Measurements from ENCODE around the gene C17orf113. TPM values are rescaled to one million over a fixed set of nuclear protein-coding genes. Genes with fewer than 3 reads are reported as not detected.

Gene C17orf113
- total and polyA plus RNA-seq, 2 experiments from 2014 or later: 0.29 to 2.1 TPM

DNA sequence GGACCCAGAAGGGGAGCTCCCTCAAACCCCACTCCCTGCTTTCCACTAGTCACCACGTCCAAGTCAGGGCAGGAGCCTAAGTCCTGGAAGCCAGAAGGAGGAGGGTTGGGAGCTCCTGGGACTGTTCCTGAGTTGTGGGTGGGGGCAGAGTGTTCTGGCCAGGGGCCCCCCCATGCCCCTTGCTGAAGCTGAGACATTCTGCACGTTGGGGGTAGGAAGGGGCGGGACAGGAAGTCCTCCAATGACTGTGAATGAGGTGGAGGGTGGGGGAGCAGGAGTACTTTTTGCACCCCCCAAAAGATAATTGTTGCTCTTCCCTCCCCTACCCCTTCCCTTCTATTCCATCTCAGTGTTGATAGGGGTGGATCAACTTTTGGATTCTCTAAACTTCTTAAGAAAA lies 21.4 kb upstream of the C17orf113 start:
- ATAC-seq (peak; percentile 12), DNase-seq (ENCODE audit: low spot score) (no peak)
- Histone ChIP-seq H3K79me2 (replicated peaks; ENCODE audit: insufficient read depth) (no peaks in the 10 kb centered on the region), H3K4me2 (peak overlapping the region; percentile 88), H3F3A (replicated peaks; ENCODE audit: low read depth) (no peaks in the 10 kb centered on the region), H2AFZ (peak overlapping the region; percentile 96), H3K27ac (ENCODE audit: low read depth) (no peak overlapping the region), H3K9me2 (ENCODE audit: insufficient read depth) (no peaks in the 10 kb centered on the region), H3K27me3 (ENCODE audit: insufficient read depth) (0 out of 2 replicates have a peak, but pooled peaks cover 9% of the 10 kb centered on the region), H3K4me3 (peak overlapping the region; percentile 78), H3K36me3 (ENCODE audit: insufficient read depth) (no peaks in the 10 kb centered on the region), H3K4me1 (ENCODE audit: insufficient read depth) (peaks cover 9% of the 10 kb centered on the region; the same call in 1 of the 2 replicates), H4K20me1 (replicated peaks; ENCODE audit: insufficient read depth) (no peaks in the 10 kb centered on the region)
- H3K4me1 Mint-ChIP-seq: peaks cover 23% of the 10 kb centered on the region; the same call in 2 of the 3 replicates
- H3K27me3 Mint-ChIP-seq (ENCODE audit: insufficient read depth, low read depth, poor library complexity): peaks cover 19% of the 10 kb centered on the region
- H3K36me3 Mint-ChIP-seq (ENCODE audit: low read depth): no peaks in the 10 kb centered on the region
- peak overlapping the region; percentile 73 for H3K4me3 Mint-ChIP-seq
- no peak for TF ChIP-seq EZH2phosphoT487 (IDR thresholded peaks at IDR 0.05; ENCODE audit: unreplicated experiment)
- no peak for TF ChIP-seq JUNB (IDR thresholded peaks at IDR 0.05; ENCODE audit: unreplicated experiment)
- no peak for TF ChIP-seq EZH2 (IDR thresholded peaks at IDR 0.05; ENCODE audit: low read depth, unreplicated experiment)
- TF ChIP-seq, protein P1, sequence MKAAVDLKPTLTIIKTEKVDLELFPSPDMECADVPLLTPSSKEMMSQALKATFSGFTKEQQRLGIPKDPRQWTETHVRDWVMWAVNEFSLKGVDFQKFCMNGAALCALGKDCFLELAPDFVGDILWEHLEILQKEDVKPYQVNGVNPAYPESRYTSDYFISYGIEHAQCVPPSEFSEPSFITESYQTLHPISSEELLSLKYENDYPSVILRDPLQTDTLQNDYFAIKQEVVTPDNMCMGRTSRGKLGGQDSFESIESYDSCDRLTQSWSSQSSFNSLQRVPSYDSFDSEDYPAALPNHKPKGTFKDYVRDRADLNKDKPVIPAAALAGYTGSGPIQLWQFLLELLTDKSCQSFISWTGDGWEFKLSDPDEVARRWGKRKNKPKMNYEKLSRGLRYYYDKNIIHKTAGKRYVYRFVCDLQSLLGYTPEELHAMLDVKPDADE (IDR thresholded peaks at IDR 0.05): no peak; the same call in 1 of the 2 replicates
- no peak for TF ChIP-seq ZNF331 (CRISPR knock-in tag; IDR thresholded peaks at IDR 0.05; ENCODE audit: low read depth)
- TF ChIP-seq, protein P2, sequence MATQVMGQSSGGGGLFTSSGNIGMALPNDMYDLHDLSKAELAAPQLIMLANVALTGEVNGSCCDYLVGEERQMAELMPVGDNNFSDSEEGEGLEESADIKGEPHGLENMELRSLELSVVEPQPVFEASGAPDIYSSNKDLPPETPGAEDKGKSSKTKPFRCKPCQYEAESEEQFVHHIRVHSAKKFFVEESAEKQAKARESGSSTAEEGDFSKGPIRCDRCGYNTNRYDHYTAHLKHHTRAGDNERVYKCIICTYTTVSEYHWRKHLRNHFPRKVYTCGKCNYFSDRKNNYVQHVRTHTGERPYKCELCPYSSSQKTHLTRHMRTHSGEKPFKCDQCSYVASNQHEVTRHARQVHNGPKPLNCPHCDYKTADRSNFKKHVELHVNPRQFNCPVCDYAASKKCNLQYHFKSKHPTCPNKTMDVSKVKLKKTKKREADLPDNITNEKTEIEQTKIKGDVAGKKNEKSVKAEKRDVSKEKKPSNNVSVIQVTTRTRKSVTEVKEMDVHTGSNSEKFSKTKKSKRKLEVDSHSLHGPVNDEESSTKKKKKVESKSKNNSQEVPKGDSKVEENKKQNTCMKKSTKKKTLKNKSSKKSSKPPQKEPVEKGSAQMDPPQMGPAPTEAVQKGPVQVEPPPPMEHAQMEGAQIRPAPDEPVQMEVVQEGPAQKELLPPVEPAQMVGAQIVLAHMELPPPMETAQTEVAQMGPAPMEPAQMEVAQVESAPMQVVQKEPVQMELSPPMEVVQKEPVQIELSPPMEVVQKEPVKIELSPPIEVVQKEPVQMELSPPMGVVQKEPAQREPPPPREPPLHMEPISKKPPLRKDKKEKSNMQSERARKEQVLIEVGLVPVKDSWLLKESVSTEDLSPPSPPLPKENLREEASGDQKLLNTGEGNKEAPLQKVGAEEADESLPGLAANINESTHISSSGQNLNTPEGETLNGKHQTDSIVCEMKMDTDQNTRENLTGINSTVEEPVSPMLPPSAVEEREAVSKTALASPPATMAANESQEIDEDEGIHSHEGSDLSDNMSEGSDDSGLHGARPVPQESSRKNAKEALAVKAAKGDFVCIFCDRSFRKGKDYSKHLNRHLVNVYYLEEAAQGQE (IDR thresholded peaks at IDR 0.05; ENCODE audit: unreplicated experiment): no peak
- no peak for TF ChIP-seq NANOG (IDR thresholded peaks at IDR 0.05; ENCODE audit: borderline replicate concordance)
- no peak for TF ChIP-seq STAT1 (IDR thresholded peaks at IDR 0.05; ENCODE audit: unreplicated experiment)
- TF ChIP-seq, protein P3, sequence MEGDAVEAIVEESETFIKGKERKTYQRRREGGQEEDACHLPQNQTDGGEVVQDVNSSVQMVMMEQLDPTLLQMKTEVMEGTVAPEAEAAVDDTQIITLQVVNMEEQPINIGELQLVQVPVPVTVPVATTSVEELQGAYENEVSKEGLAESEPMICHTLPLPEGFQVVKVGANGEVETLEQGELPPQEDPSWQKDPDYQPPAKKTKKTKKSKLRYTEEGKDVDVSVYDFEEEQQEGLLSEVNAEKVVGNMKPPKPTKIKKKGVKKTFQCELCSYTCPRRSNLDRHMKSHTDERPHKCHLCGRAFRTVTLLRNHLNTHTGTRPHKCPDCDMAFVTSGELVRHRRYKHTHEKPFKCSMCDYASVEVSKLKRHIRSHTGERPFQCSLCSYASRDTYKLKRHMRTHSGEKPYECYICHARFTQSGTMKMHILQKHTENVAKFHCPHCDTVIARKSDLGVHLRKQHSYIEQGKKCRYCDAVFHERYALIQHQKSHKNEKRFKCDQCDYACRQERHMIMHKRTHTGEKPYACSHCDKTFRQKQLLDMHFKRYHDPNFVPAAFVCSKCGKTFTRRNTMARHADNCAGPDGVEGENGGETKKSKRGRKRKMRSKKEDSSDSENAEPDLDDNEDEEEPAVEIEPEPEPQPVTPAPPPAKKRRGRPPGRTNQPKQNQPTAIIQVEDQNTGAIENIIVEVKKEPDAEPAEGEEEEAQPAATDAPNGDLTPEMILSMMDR (conservative IDR thresholded peaks at IDR 0.05; ENCODE audit: low read depth in 2 of 2): no peak
- TF ChIP-seq POLR2AphosphoS5 (IDR thresholded peaks at IDR 0.05; ENCODE audit: low read depth): no peak
- no peak for TF ChIP-seq ZNF114 (CRISPR knock-in tag; IDR thresholded peaks at IDR 0.05)
- TF ChIP-seq, protein P4, sequence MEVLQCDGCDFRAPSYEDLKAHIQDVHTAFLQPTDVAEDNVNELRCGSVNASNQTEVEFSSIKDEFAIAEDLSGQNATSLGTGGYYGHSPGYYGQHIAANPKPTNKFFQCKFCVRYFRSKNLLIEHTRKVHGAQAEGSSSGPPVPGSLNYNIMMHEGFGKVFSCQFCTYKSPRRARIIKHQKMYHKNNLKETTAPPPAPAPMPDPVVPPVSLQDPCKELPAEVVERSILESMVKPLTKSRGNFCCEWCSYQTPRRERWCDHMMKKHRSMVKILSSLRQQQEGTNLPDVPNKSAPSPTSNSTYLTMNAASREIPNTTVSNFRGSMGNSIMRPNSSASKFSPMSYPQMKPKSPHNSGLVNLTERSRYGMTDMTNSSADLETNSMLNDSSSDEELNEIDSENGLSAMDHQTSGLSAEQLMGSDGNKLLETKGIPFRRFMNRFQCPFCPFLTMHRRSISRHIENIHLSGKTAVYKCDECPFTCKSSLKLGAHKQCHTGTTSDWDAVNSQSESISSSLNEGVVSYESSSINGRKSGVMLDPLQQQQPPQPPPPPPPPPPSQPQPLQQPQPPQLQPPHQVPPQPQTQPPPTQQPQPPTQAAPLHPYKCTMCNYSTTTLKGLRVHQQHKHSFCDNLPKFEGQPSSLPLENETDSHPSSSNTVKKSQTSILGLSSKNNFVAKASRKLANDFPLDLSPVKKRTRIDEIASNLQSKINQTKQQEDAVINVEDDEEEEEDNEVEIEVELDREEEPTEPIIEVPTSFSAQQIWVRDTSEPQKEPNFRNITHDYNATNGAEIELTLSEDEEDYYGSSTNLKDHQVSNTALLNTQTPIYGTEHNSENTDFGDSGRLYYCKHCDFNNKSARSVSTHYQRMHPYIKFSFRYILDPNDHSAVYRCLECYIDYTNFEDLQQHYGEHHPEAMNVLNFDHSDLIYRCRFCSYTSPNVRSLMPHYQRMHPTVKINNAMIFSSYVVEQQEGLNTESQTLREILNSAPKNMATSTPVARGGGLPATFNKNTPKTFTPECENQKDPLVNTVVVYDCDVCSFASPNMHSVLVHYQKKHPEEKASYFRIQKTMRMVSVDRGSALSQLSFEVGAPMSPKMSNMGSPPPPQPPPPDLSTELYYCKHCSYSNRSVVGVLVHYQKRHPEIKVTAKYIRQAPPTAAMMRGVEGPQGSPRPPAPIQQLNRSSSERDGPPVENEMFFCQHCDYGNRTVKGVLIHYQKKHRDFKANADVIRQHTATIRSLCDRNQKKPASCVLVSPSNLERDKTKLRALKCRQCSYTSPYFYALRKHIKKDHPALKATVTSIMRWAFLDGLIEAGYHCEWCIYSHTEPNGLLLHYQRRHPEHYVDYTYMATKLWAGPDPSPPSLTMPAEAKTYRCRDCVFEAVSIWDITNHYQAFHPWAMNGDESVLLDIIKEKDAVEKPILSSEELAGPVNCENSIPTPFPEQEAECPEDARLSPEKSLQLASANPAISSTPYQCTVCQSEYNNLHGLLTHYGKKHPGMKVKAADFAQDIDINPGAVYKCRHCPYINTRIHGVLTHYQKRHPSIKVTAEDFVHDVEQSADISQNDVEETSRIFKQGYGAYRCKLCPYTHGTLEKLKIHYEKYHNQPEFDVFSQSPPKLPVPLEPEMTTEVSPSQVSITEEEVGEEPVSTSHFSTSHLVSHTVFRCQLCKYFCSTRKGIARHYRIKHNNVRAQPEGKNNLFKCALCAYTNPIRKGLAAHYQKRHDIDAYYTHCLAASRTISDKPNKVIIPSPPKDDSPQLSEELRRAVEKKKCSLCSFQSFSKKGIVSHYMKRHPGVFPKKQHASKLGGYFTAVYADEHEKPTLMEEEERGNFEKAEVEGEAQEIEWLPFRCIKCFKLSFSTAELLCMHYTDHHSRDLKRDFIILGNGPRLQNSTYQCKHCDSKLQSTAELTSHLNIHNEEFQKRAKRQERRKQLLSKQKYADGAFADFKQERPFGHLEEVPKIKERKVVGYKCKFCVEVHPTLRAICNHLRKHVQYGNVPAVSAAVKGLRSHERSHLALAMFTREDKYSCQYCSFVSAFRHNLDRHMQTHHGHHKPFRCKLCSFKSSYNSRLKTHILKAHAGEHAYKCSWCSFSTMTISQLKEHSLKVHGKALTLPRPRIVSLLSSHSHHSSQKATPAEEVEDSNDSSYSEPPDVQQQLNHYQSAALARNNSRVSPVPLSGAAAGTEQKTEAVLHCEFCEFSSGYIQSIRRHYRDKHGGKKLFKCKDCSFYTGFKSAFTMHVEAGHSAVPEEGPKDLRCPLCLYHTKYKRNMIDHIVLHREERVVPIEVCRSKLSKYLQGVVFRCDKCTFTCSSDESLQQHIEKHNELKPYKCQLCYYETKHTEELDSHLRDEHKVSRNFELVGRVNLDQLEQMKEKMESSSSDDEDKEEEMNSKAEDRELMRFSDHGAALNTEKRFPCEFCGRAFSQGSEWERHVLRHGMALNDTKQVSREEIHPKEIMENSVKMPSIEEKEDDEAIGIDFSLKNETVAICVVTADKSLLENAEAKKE (CRISPR knock-in tag; IDR thresholded peaks at IDR 0.05): no peak
- no peak for TF ChIP-seq CREB1 (CRISPR knock-in tag; IDR thresholded peaks at IDR 0.05; ENCODE audit: low read depth)
- H3K27ac Mint-ChIP-seq: no peak overlapping the region
- no peaks in the 10 kb centered on the region for H3K9me3 Mint-ChIP-seq
